Keratinocyte (primary cell): ENCODE results near the gene SLC26A8.

Source experiments
- CTCF ChIP-seq, 3 experiments: IDR thresholded peaks in 1 of 3; conservative IDR thresholded peaks in 1 of 3; optimal IDR thresholded peaks in 1 of 3; 2 replicates in 2 of 3; 3 replicates in 1 of 3; pipeline versions ENCODE3 to v1.5.1; 2011; ENCODE audit warnings: low read length in 3 of 3, mild to moderate bottlenecking in 3 of 3, moderate library complexity in 2 of 3, control low read depth in 1 of 3, inconsistent platforms in 1 of 3; ENCODE audit not compliant: insufficient read depth in 2 of 3; ENCODE audit errors: extremely low read depth in 1 of 3
- EZH2 ChIP-seq: IDR thresholded peaks from one replicate; pipeline ENCODE4 v1.6.1; 2012; ENCODE audit warnings: inconsistent platforms, mild to moderate bottlenecking, low read length, moderate library complexity

- TF ChIP-seq CTCF (optimal IDR thresholded peaks at IDR 0.05 in 1 of 3, IDR thresholded peaks at IDR 0.05 in 1 of 3, conservative IDR thresholded peaks at IDR 0.05 in 1 of 3; ENCODE audit: extremely low read depth in 1 of 3, insufficient read depth in 2 of 3, low read length in 3 of 3) (no peak), EZH2 (no peak)
These were observed 120.8 kb downstream of the SLC26A8 start for GRCh38 chr6:35903679-35904078.
